MG63 (cell line): Measurements from ENCODE around the gene C1QA. TPM values are rescaled to one million over a fixed set of nuclear protein-coding genes. Genes with fewer than 3 reads are reported as not detected.

Source experiments
- DNase-seq: peaks from one replicate; pipeline ENCODE4 v3.0.0-alpha.2; 2020
- H3K27me3 ChIP-seq: fragments of 250-450 bp; sonication (Bioruptor Pico); 2 replicates; pipeline ENCODE4 v1.5.1; 2020; ENCODE audit warnings: mild to moderate bottlenecking, moderate library complexity
- H3K36me3 ChIP-seq: fragments of 250-450 bp; sonication (Bioruptor Pico); 2 replicates; pipeline ENCODE4 v1.5.1; 2020; ENCODE audit warnings: mild to moderate bottlenecking, moderate library complexity
- H3K4me3 ChIP-seq: fragments of 250-450 bp; sonication (Bioruptor Pico); 2 replicates; pipeline ENCODE4 v1.5.1; 2020; ENCODE audit warnings: mild to moderate bottlenecking, moderate library complexity
- H3K9me3 ChIP-seq: fragments of 250-450 bp; sonication (Bioruptor Pico); 2 replicates; pipeline ENCODE4 v1.5.1; 2020; ENCODE audit warnings: mild to moderate bottlenecking, moderate library complexity
- total RNA-seq: library from RNA; depleted of rRNA; stranded (reverse); fragments of >200 nt; shearing (Covaris generic); gene quantifications from 2 replicates; pipeline ENCODE4 v1.2.3, GENCODE V29; 2014; ENCODE audit warnings: low replicate concordance

Gene C1QA
- total RNA-seq, 1 experiment from 2014 or later = not detected

- no peak for DNase-seq
- Histone ChIP-seq H3K36me3 (no peaks in the 10 kb centered on the region), H3K27me3 (peaks cover 43% of the 10 kb centered on the region), H3K4me3 (no peak overlapping the region), H3K9me3 (no peaks in the 10 kb centered on the region)
These were observed 7.6 kb upstream of the C1QA start for GRCh38 chr1:22628698-22629444.

GRCh38 chr1:22629886-22630285 lies 6.5 kb upstream of the C1QA start:
- no peak for DNase-seq
- Histone ChIP-seq H3K36me3 (no peaks in the 10 kb centered on the region), H3K9me3 (no peaks in the 10 kb centered on the region), H3K4me3 (no peak overlapping the region), H3K27me3 (peaks cover 53% of the 10 kb centered on the region)

- Histone ChIP-seq H3K36me3 (no peaks in the 10 kb centered on the region), H3K9me3 (no peaks in the 10 kb centered on the region), H3K4me3 (no peak overlapping the region), H3K27me3 (peaks cover 41% of the 10 kb centered on the region)
- no peak for DNase-seq
These were observed 2.5 kb upstream of the C1QA start for GRCh38 chr1:22633697-22634463.

GRCh38 chr1:22635436-22635835 lies 992 bp upstream of the C1QA start:
- no peak for DNase-seq
- H3K4me3 ChIP-seq = no peak overlapping the region
- peaks cover 41% of the 10 kb centered on the region for H3K27me3 ChIP-seq
- no peaks in the 10 kb centered on the region for H3K9me3 ChIP-seq
- no peaks in the 10 kb centered on the region for H3K36me3 ChIP-seq

GRCh38 chr1:22636927-22637326 lies 499 bp downstream of the C1QA start:
- DNase-seq = no peak
- Histone ChIP-seq H3K36me3 (no peaks in the 10 kb centered on the region), H3K27me3 (peaks cover 31% of the 10 kb centered on the region), H3K4me3 (no peak overlapping the region), H3K9me3 (no peaks in the 10 kb centered on the region)

GRCh38 chr1:22637907-22638445 lies 1.5 kb downstream of the C1QA start:
- no peaks in the 10 kb centered on the region for H3K36me3 ChIP-seq
- no peaks in the 10 kb centered on the region for H3K9me3 ChIP-seq
- no peak for DNase-seq

GRCh38 chr1:22638476-22639234 lies 2.2 kb downstream of the C1QA start:
- DNase-seq = no peak
- no peak overlapping the region for H3K4me3 ChIP-seq
- H3K36me3 ChIP-seq = no peaks in the 10 kb centered on the region
- no peaks in the 10 kb centered on the region for H3K9me3 ChIP-seq
- H3K27me3 ChIP-seq = peaks cover 19% of the 10 kb centered on the region

More at GRCh38 chr1:22637907-22638445, 1.5 kb downstream of the C1QA start:
- Histone ChIP-seq H3K4me3 (no peak overlapping the region), H3K27me3 (peaks cover 25% of the 10 kb centered on the region)

GRCh38 chr1:22639286-22639685 lies 2.9 kb downstream of the C1QA start:
- Histone ChIP-seq H3K36me3 (no peaks in the 10 kb centered on the region), H3K9me3 (no peaks in the 10 kb centered on the region), H3K27me3 (peaks cover 14% of the 10 kb centered on the region), H3K4me3 (no peak overlapping the region)
- peak; percentile 18 for DNase-seq

- Histone ChIP-seq H3K4me3 (no peak overlapping the region), H3K36me3 (no peaks in the 10 kb centered on the region), H3K9me3 (no peaks in the 10 kb centered on the region), H3K27me3 (no peaks in the 10 kb centered on the region)
- no peak for DNase-seq
These were observed 4.8 kb downstream of the C1QA start for GRCh38 chr1:22641247-22641646.

GRCh38 chr1:22641906-22642636 lies 5.6 kb downstream of the C1QA start:
- H3K27me3 ChIP-seq = no peaks in the 10 kb centered on the region
- peak; percentile 69 for DNase-seq
- no peaks in the 10 kb centered on the region for H3K36me3 ChIP-seq
- H3K4me3 ChIP-seq = no peak overlapping the region
- H3K9me3 ChIP-seq = no peaks in the 10 kb centered on the region

- no peaks in the 10 kb centered on the region for H3K27me3 ChIP-seq
- DNase-seq = no peak
- no peaks in the 10 kb centered on the region for H3K36me3 ChIP-seq
These were observed 7.0 kb downstream of the C1QA start, which contains the start of gene C1QC for GRCh38 chr1:22643381-22643780. TSS of gene C1QC (plus strand) at chr1:22643633. CDS start at chr1:22644024, 391 bp downstream.

GRCh38 chr1:22643928-22644327 lies 7.5 kb downstream of the C1QA start:
- no peak for DNase-seq
- no peak overlapping the region for H3K4me3 ChIP-seq
- H3K36me3 ChIP-seq = no peaks in the 10 kb centered on the region
- H3K27me3 ChIP-seq = no peaks in the 10 kb centered on the region
- H3K9me3 ChIP-seq = no peaks in the 10 kb centered on the region

More at GRCh38 chr1:22643381-22643780, 7.0 kb downstream of the C1QA start, which contains the start of gene C1QC:
- H3K9me3 ChIP-seq = no peaks in the 10 kb centered on the region
- no peak within 1 kb of the TSS for H3K4me3 ChIP-seq

- Histone ChIP-seq H3K27me3 (no peaks in the 10 kb centered on the region), H3K9me3 (no peaks in the 10 kb centered on the region), H3K4me3 (no peak overlapping the region), H3K36me3 (no peaks in the 10 kb centered on the region)
- DNase-seq = no peak
These were observed 9.5 kb downstream of the C1QA start for GRCh38 chr1:22645931-22646330.

- no peak overlapping the region for H3K4me3 ChIP-seq
- no peaks in the 10 kb centered on the region for H3K36me3 ChIP-seq
- no peaks in the 10 kb centered on the region for H3K9me3 ChIP-seq
- no peaks in the 10 kb centered on the region for H3K27me3 ChIP-seq
- DNase-seq = no peak
These were observed 10.0 kb downstream of the C1QA start for GRCh38 chr1:22646384-22646783.

- no peaks in the 10 kb centered on the region for H3K36me3 ChIP-seq
- H3K27me3 ChIP-seq = peaks cover 7% of the 10 kb centered on the region; the same call in 1 of the 2 replicates
- no peak for DNase-seq
- no peaks in the 10 kb centered on the region for H3K9me3 ChIP-seq
- no peak overlapping the region for H3K4me3 ChIP-seq
These were observed 13.8 kb downstream of the C1QA start for GRCh38 chr1:22650089-22650693.
